ENCODE measurements around the gene RIBC2. TPM values are rescaled to one million over a fixed set of nuclear protein-coding genes. Genes with fewer than 3 reads are reported as not detected.

The RIBC2 gene
- total and polyA plus RNA-seq, 9 of the 15 experiments (the other 6 are each of a cell fraction or from before 2014, with no cell fraction given) = not detected

DNA sequence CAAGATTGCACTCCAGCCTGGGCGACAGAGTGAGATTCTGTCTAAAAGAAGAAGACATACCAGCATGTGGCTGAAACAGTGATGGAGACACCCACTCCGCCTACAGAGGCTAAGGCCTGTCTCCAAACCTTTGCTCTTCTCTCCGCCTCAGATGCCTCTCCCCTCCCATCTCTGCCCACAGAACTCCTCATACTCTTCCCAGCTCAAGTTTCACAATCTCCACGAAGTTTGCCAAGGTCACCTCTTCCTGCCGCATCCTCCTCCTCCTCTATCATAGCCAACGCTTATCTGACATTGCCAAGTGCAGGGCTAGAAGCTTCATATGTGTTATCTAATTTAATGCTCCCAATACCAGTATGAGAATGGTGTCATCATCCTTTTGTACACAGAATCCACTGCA, 63.3 kb downstream of the RIBC2 start (continued):
- TF ChIP-seq CHD7 (IDR thresholded peaks at IDR 0.05; ENCODE audit: low read depth, low read length) (no peak), MTA1 (IDR thresholded peaks at IDR 0.05; ENCODE audit: borderline replicate concordance) (no peak), WHSC1 (IDR thresholded peaks at IDR 0.05; ENCODE audit: low read length) (no peak), NUFIP1 (IDR thresholded peaks at IDR 0.05; ENCODE audit: partially characterized antibody) (no peak)
- TF ChIP-seq, protein P1, sequence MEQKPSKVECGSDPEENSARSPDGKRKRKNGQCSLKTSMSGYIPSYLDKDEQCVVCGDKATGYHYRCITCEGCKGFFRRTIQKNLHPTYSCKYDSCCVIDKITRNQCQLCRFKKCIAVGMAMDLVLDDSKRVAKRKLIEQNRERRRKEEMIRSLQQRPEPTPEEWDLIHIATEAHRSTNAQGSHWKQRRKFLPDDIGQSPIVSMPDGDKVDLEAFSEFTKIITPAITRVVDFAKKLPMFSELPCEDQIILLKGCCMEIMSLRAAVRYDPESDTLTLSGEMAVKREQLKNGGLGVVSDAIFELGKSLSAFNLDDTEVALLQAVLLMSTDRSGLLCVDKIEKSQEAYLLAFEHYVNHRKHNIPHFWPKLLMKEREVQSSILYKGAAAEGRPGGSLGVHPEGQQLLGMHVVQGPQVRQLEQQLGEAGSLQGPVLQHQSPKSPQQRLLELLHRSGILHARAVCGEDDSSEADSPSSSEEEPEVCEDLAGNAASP (IDR thresholded peaks at IDR 0.05) = no peak
- TF ChIP-seq, protein P2, sequence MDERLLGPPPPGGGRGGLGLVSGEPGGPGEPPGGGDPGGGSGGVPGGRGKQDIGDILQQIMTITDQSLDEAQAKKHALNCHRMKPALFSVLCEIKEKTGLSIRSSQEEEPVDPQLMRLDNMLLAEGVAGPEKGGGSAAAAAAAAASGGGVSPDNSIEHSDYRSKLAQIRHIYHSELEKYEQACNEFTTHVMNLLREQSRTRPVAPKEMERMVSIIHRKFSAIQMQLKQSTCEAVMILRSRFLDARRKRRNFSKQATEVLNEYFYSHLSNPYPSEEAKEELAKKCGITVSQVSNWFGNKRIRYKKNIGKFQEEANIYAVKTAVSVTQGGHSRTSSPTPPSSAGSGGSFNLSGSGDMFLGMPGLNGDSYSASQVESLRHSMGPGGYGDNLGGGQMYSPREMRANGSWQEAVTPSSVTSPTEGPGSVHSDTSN (CRISPR knock-in tag; IDR thresholded peaks at IDR 0.05; ENCODE audit: low read depth) = no peak
- TF ChIP-seq, protein P2 (tag; conservative IDR thresholded peaks at IDR 0.05; ENCODE audit: low read depth) = no peak
